CD4-positive, CD25-positive, alpha-beta regulatory T cell (primary cell): ENCODE results near the gene CD40. TPM values are rescaled to one million over a fixed set of nuclear protein-coding genes. Genes with fewer than 3 reads are reported as not detected.

Experiments
- polyA plus RNA-seq, 4 donors: library from polyadenylated mRNA; unstranded; fragments of 300-500 nt; fragmentation: Illumina TruSeq; gene quantifications; one replicate each; pipeline ENCODE4 v1.2.3, GENCODE V29; 2021
- total RNA-seq: library from RNA; stranded (reverse); gene quantifications from one replicate; pipeline ENCODE4 v1.2.3, GENCODE V29; 2022

Gene CD40
- total and polyA plus RNA-seq, 5 donors from 2014 or later, result 1.7 to 8.7 (median 7.2) TPM

Other genes starting within 250 kb of the CD40 start
- 7.7 TPM for gene ZSWIM1, start 237.1 kb upstream of the CD40 start, total RNA-seq
- gene ZSWIM1, start 237.1 kb upstream of the CD40 start, polyA plus RNA-seq, result 1 to 10 TPM; 1.3 to 4.3 (median 3.0) TPM
- 0.54 TPM for gene SPATA25, start 230.7 kb upstream of the CD40 start, total RNA-seq
- not detected for gene SPATA25, start 230.7 kb upstream of the CD40 start, polyA plus RNA-seq
- 0.76 TPM for gene NEURL2, start 227.1 kb upstream of the CD40 start, total RNA-seq
- 1 to 10 TPM; 1.4 to 3.0 (median 2.5) TPM for gene NEURL2, start 227.1 kb upstream of the CD40 start, polyA plus RNA-seq
- 104 TPM for gene CTSA, start 227.0 kb upstream of the CD40 start, total RNA-seq
- 100 to 1,000 TPM; 148 to 190 (median 168) TPM for gene CTSA, start 227.0 kb upstream of the CD40 start, polyA plus RNA-seq
- 0.67 TPM for gene PLTP, start 206.2 kb upstream of the CD40 start, total RNA-seq
- gene PLTP, start 206.2 kb upstream of the CD40 start, polyA plus RNA-seq, result 1 to 10 TPM in 3 of 4 donors, not detected in 1; 2.0 to 4.6 (median 2.3) TPM
- 95.3 TPM for gene PCIF1, start 183.6 kb upstream of the CD40 start, total RNA-seq
- 10 to 100 TPM; 82.0 to 93.6 (median 91.8) TPM for gene PCIF1, start 183.6 kb upstream of the CD40 start, polyA plus RNA-seq
- 137 TPM for gene ZNF335, start 146.1 kb upstream of the CD40 start, total RNA-seq
- 10 to 100 TPM in 3 of 4 donors, 1 to 10 TPM in 1; 8.2 to 15.1 (median 12.0) TPM for gene ZNF335, start 146.1 kb upstream of the CD40 start, polyA plus RNA-seq
- 4.9 TPM for gene MMP9, start 109.4 kb upstream of the CD40 start, total RNA-seq
- gene MMP9, start 109.4 kb upstream of the CD40 start, polyA plus RNA-seq, result not detected
- gene SLC12A5, start 89.1 kb upstream of the CD40 start, total RNA-seq, result not detected
- gene SLC12A5, start 89.1 kb upstream of the CD40 start, polyA plus RNA-seq, result not detected
- gene NCOA5, start 28.4 kb upstream of the CD40 start, total RNA-seq, result 20.1 TPM
- 10 to 100 TPM; 28.9 to 38.5 (median 33.0) TPM for gene NCOA5, start 28.4 kb upstream of the CD40 start, polyA plus RNA-seq
- not detected for gene CDH22, start 190.2 kb downstream of the CD40 start, total RNA-seq
- gene CDH22, start 190.2 kb downstream of the CD40 start, polyA plus RNA-seq, result not detected